H9 (cell line): ENCODE measurements around the gene DIP2A. TPM values are rescaled to one million over a fixed set of nuclear protein-coding genes. Genes with fewer than 3 reads are reported as not detected.
A peak's percentile ranks its signal among the peaks of the same experiment; 100 is the strongest.

Experiments
- DNase-seq: peaks from one replicate; pipeline ENCODE4 v3.0.0-alpha.2; 2017
- H2AFZ ChIP-seq: one replicate; pipeline ENCODE4 v1.6.1; 2013; ENCODE audit warnings: mild to moderate bottlenecking, low read length, control low read depth, moderate library complexity
- H2AK5ac ChIP-seq: 2 replicates; pipeline ENCODE4 v1.6.1; 2013; ENCODE audit warnings: low read length, control low read depth, mixed read lengths; ENCODE audit not compliant: insufficient read length
- H2BK120ac ChIP-seq: one replicate; pipeline ENCODE4 v1.6.1; 2013; ENCODE audit warnings: low read depth, mild to moderate bottlenecking, low read length, control low read depth, inconsistent platforms; ENCODE audit not compliant: poor library complexity, severe bottlenecking
- H2BK12ac ChIP-seq: 2 replicates; pipeline ENCODE4 v1.6.1; 2013; ENCODE audit warnings: low read length, control low read depth, mixed read lengths, low read depth; ENCODE audit not compliant: insufficient read length
- H2BK15ac ChIP-seq: 2 replicates; pipeline ENCODE4 v1.6.1; 2013; ENCODE audit warnings: low read depth, low read length, control low read depth
- H2BK20ac ChIP-seq: one replicate; pipeline ENCODE4 v1.6.1; 2013; ENCODE audit warnings: low read depth, mild to moderate bottlenecking, low read length, control low read depth, inconsistent platforms; ENCODE audit not compliant: poor library complexity, severe bottlenecking
- H2BK5ac ChIP-seq: 2 replicates; pipeline ENCODE4 v1.6.1; 2013; ENCODE audit warnings: low read length, control low read depth, mixed read lengths; ENCODE audit not compliant: insufficient read length
- H3K14ac ChIP-seq: 2 replicates; pipeline ENCODE4 v1.6.1; 2013; ENCODE audit warnings: low read length, control low read depth; ENCODE audit not compliant: insufficient read depth
- H3K18ac ChIP-seq: 2 replicates; pipeline ENCODE4 v1.6.1; 2013; ENCODE audit warnings: low read depth, mild to moderate bottlenecking, mixed read lengths, low read length, control low read depth; ENCODE audit not compliant: insufficient read length
- H3K23ac ChIP-seq: 2 replicates; pipeline ENCODE4 v1.6.1; 2013; ENCODE audit warnings: low read length, control low read depth, mixed read lengths, low read depth; ENCODE audit not compliant: insufficient read length
- H3K23me2 ChIP-seq: 2 replicates; pipeline ENCODE4 v1.6.1; 2013; ENCODE audit warnings: low read depth, mild to moderate bottlenecking, mixed read lengths, low read length, control low read depth; ENCODE audit not compliant: insufficient read length, poor library complexity, severe bottlenecking
- H3K27ac ChIP-seq: 2 replicates; pipeline ENCODE4 v1.5.1; 2013; ENCODE audit warnings: low read length, control low read depth, mixed read lengths, low read depth; ENCODE audit not compliant: insufficient read length
- H3K27me3 ChIP-seq: 2 replicates; pipeline ENCODE4 v1.6.1; 2013; ENCODE audit warnings: low read length, control low read depth, inconsistent platforms; ENCODE audit not compliant: insufficient read depth
- H3K4ac ChIP-seq: 2 replicates; pipeline ENCODE4 v1.6.1; 2013; ENCODE audit warnings: low read depth, mild to moderate bottlenecking, control low read depth, inconsistent platforms, low read length, moderate library complexity
- H3K4me1 ChIP-seq: 2 replicates; pipeline ENCODE4 v1.6.1; 2013; ENCODE audit warnings: low read length, control low read depth, inconsistent platforms; ENCODE audit not compliant: insufficient read depth
- H3K4me2 ChIP-seq: 2 replicates; pipeline ENCODE4 v1.6.1; 2013; ENCODE audit warnings: low read length, control low read depth, mixed read lengths; ENCODE audit not compliant: insufficient read length, insufficient read depth
- H3K56ac ChIP-seq: 2 replicates; pipeline ENCODE4 v1.6.1; 2013; ENCODE audit warnings: low read depth, mild to moderate bottlenecking, mixed read lengths, low read length, control low read depth; ENCODE audit not compliant: insufficient read length
- H3K79me1 ChIP-seq: 2 replicates; pipeline ENCODE4 v1.6.1; 2013; ENCODE audit warnings: low read depth, mild to moderate bottlenecking, moderate library complexity, low read length, control low read depth, inconsistent platforms; ENCODE audit not compliant: insufficient read depth, poor library complexity, severe bottlenecking
- H3K79me2 ChIP-seq: 2 replicates; pipeline ENCODE4 v1.6.1; 2013; ENCODE audit warnings: low read length, control low read depth, inconsistent platforms; ENCODE audit not compliant: insufficient read depth
- H3K9ac ChIP-seq: 2 replicates; pipeline ENCODE4 v1.6.1; 2013; ENCODE audit warnings: low read length, control low read depth, mixed read lengths; ENCODE audit not compliant: insufficient read length; ENCODE audit errors: extremely low read depth
- H3K9me3 ChIP-seq: one replicate; pipeline ENCODE4 v1.6.1; 2013; ENCODE audit warnings: low read depth, low read length, inconsistent platforms; ENCODE audit not compliant: control insufficient read depth
- H3T11ph ChIP-seq: one replicate; pipeline ENCODE4 v1.6.1; 2013; ENCODE audit warnings: mild to moderate bottlenecking, low read length, control low read depth, inconsistent platforms
- H4K20me1 ChIP-seq: one replicate; pipeline ENCODE4 v1.6.1; 2013; ENCODE audit not compliant: control insufficient read depth, insufficient read length, insufficient read depth
- H4K5ac ChIP-seq: 2 replicates; pipeline ENCODE4 v1.6.1; 2013; ENCODE audit warnings: low read depth, mild to moderate bottlenecking, mixed read lengths, low read length, control low read depth; ENCODE audit not compliant: insufficient read length
- H4K8ac ChIP-seq: replicated peaks from 2 replicates; pipeline ENCODE4 v1.6.1; 2013; ENCODE audit warnings: low read length, control low read depth, mixed read lengths, low read depth; ENCODE audit not compliant: insufficient read length
- H4K91ac ChIP-seq: 2 replicates; pipeline ENCODE4 v1.6.1; 2013; ENCODE audit warnings: low read depth, mild to moderate bottlenecking, moderate library complexity, mixed read lengths, low read length, control low read depth; ENCODE audit not compliant: insufficient read length
- H3K27ac Mint-ChIP-seq, 3 experiments: 2 replicates in 2 of 3; 3 replicates in 1 of 3; pipeline ENCODE4 v1.8.0; 2020 to 2021; ENCODE audit warnings: mixed read lengths in 3 of 3, mild to moderate bottlenecking in 1 of 3, moderate library complexity in 1 of 3
- H3K27me3 Mint-ChIP-seq: 2 replicates; pipeline ENCODE4 v1.8.0; 2021; ENCODE audit warnings: low read depth, mild to moderate bottlenecking, moderate library complexity, mixed read lengths
- H3K36me3 Mint-ChIP-seq, 3 experiments: 2 replicates in 2 of 3; 3 replicates in 1 of 3; pipeline ENCODE4 v1.8.0; 2020 to 2021; ENCODE audit warnings: low read depth in 3 of 3, mixed read lengths in 3 of 3; ENCODE audit not compliant: insufficient read depth in 1 of 3
- H3K4me1 Mint-ChIP-seq, 2 experiments: 2 replicates each; pipeline ENCODE4 v1.8.0; 2020; ENCODE audit warnings: mixed read lengths in 2 of 2
- H3K4me3 Mint-ChIP-seq, 2 experiments: 2 replicates in 1 of 2; 3 replicates in 1 of 2; pipeline ENCODE4 v1.8.0; 2020 to 2021; ENCODE audit warnings: mild to moderate bottlenecking in 2 of 2, mixed read lengths in 2 of 2, moderate library complexity in 1 of 2
- H3K9me3 Mint-ChIP-seq, 2 experiments: 2 replicates in 1 of 2; 3 replicates in 1 of 2; pipeline ENCODE4 v1.8.0; 2020; ENCODE audit warnings: mild to moderate bottlenecking in 2 of 2, mixed read lengths in 2 of 2, moderate library complexity in 1 of 2
- CTCF ChIP-seq: fragments of 200-600 bp; sonication (generic); conservative IDR thresholded peaks from 3 replicates; pipeline ENCODE4 v1.8.0; 2021; ENCODE audit warnings: antibody characterized with exemption, mild to moderate bottlenecking
- WGBS: extraction: QIAGEN DNeasy Blood & Tissue Kit; methylation state at CpG from one replicate; pipeline ENCODE4 v1.1.7; 2013; ENCODE audit warnings: missing lambda C conversion rate, low lambda C conversion rate, mixed read lengths; ENCODE audit not compliant: insufficient read length; ENCODE audit errors: extremely low coverage; 5-methylcytosine and 5-hydroxymethylcytosine counted together
- total RNA-seq: library from RNA; stranded (reverse); gene quantifications from 2 replicates; pipeline ENCODE4 v1.2.1, GENCODE V29; 2021

DIP2A gene
- total RNA-seq, 1 experiment from 2014 or later: 25.2 TPM

- Histone ChIP-seq H3K79me1 (no peaks in the 10 kb centered on the region), H4K8ac (no peak overlapping the region), H3K14ac (no peak overlapping the region), H3K23ac (no peak overlapping the region), H2BK15ac (no peak overlapping the region), H3K56ac (no peak overlapping the region), H3K4ac (no peak overlapping the region), H3K18ac (no peak overlapping the region), H2BK12ac (no peak overlapping the region), H4K5ac (no peak overlapping the region), H2AK5ac (no peak overlapping the region), H3K9me3 (no peaks in the 10 kb centered on the region), H2BK120ac (no peak overlapping the region), H2BK5ac (no peak overlapping the region), H3T11ph (no peak overlapping the region), H4K20me1 (no peaks in the 10 kb centered on the region), H3K27me3 (no peaks in the 10 kb centered on the region), H3K27ac (no peak overlapping the region), H3K4me1 (no peaks in the 10 kb centered on the region), H3K9ac (no peak overlapping the region), H2BK20ac (no peak overlapping the region), H2AFZ (no peak overlapping the region), H3K79me2 (no peaks in the 10 kb centered on the region), H3K4me2 (no peak overlapping the region), H4K91ac (no peak overlapping the region), H3K23me2 (no peaks in the 10 kb centered on the region)
- no peak for DNase-seq
- H3K27ac Mint-ChIP-seq: peak overlapping the region in 2 of 3 experiments; percentile 37 to 93; a peak in 4 of 7 replicates
- H3K4me1 Mint-ChIP-seq: peaks cover 7 to 11% of the 10 kb centered on the region in 2 experiments; a peak in 3 of 4 replicates
- no peaks in the 10 kb centered on the region for H3K27me3 Mint-ChIP-seq
- peaks cover 10 to 42% (median 36%) of the 10 kb centered on the region in 3 experiments; a peak in 6 of 7 replicates for H3K36me3 Mint-ChIP-seq
- no peaks in the 10 kb centered on the region for H3K9me3 Mint-ChIP-seq
- no CpG with 5 or more reads among the region's 17 CpGs for WGBS
- no peak overlapping the region for H3K4me3 Mint-ChIP-seq
- peak; percentile 37 for TF ChIP-seq CTCF
Measured at GRCh38 chr21:46424039-46424591, 34.6 kb upstream of the DIP2A start.
